Measurements from ENCODE around the gene KCP. TPM values are rescaled to one million over a fixed set of nuclear protein-coding genes. Genes with fewer than 3 reads are reported as not detected.

The KCP gene
- polyA plus RNA-seq, 1 of the 3 experiments (the other 2 are of a cell fraction), result not detected

DNA sequence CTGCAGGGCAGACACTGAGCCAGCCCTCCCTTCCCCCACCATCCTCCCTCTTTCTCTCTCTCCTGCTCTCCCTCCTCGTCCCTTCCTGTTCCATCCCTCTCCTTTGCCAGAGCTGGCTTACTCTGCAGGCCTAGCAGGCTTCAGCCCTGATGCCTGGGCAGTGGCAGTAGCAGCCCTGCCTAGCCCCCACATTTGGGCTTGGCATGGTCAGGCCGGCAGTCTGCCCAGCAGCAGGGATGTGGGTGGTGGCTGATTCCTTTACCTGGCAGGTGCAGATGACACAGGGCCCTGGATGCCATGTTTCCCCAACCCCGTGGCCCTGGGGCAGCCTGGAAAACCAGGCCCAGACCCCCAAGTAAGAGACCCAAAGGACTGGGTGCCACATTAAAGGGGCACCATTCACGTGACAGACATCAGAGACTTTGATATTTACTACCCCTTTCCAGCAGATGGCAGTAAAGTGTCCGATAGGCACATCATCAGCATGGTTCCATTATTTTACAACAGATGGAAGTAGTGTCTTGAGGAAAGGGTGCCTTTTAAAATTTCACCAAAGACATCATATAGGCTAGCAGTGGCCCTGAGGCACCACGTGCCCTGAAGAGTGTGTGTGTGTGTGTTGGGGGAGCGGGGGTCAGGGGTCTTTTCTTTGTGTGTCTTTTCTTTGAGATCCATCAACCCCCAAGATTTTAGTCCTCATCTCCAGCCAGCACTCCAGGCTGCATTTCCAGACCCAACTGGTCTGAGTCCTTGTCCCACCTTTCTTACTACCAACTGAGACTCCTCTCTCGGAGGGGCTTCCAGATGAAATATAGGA lies 5.9 kb downstream of the KCP start:
- no peak overlapping the region for H3K9ac ChIP-seq
- 0 out of 2 replicates have a peak, but pooled peaks cover under 1% of the 10 kb centered on the region for H3K9me3 ChIP-seq
- peaks cover 0 to 6% of the 10 kb centered on the region in 2 experiments; a peak in 1 of 4 replicates for H3K4me1 ChIP-seq (ENCODE audit: control insufficient read depth in 1 of 2, insufficient read depth in 2 of 2, low read depth in 1 of 2, low read length in 1 of 2)
- no peaks in the 10 kb centered on the region for H4K20me1 ChIP-seq (ENCODE audit: insufficient read depth)
- H3K36me3 ChIP-seq (replicated peaks in 1 of 2; ENCODE audit: control insufficient read depth in 1 of 2, insufficient read depth in 2 of 2, low read length in 1 of 2), result no peaks in the 10 kb centered on the region
- ChIA-PET POLR2A (no interaction called here), CTCF (interaction anchor here (0.8 to 9.2 kb wide), 21 partner anchors 10 to 557 kb away, joined by 3 to 137 read pairs (median 4); no protein-coding TSS in a partner anchor)
- 37% methylated on average over 8 of the region's 8 CpGs for WGBS (ENCODE audit: low lambda C conversion rate)
- H3K4me2 ChIP-seq, result no peak overlapping the region
- peak; percentile 87 for DNase-seq
- no peak overlapping the region for H3K4me3 ChIP-seq (ENCODE audit: low read depth in 2 of 2, low read length in 1 of 2)
- H3F3A ChIP-seq (replicated peaks; ENCODE audit: insufficient read depth), result no peaks in the 10 kb centered on the region
- H2AFZ ChIP-seq (ENCODE audit: low read depth), result no peak overlapping the region
- no peaks in the 10 kb centered on the region for H3K9me2 ChIP-seq
- H3K27ac ChIP-seq (ENCODE audit: low read depth in 2 of 2, low read length in 1 of 2), result no peak overlapping the region
- H3K79me2 ChIP-seq (ENCODE audit: insufficient read depth), result no peaks in the 10 kb centered on the region
- 0 out of 2 replicates have a peak, but pooled peaks cover 8% of the 10 kb centered on the region for H3K27me3 ChIP-seq (ENCODE audit: insufficient read depth)
- TF ChIP-seq, protein P1, sequence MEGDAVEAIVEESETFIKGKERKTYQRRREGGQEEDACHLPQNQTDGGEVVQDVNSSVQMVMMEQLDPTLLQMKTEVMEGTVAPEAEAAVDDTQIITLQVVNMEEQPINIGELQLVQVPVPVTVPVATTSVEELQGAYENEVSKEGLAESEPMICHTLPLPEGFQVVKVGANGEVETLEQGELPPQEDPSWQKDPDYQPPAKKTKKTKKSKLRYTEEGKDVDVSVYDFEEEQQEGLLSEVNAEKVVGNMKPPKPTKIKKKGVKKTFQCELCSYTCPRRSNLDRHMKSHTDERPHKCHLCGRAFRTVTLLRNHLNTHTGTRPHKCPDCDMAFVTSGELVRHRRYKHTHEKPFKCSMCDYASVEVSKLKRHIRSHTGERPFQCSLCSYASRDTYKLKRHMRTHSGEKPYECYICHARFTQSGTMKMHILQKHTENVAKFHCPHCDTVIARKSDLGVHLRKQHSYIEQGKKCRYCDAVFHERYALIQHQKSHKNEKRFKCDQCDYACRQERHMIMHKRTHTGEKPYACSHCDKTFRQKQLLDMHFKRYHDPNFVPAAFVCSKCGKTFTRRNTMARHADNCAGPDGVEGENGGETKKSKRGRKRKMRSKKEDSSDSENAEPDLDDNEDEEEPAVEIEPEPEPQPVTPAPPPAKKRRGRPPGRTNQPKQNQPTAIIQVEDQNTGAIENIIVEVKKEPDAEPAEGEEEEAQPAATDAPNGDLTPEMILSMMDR (IDR thresholded peaks at IDR 0.05), result peak; percentile 74
- TF ChIP-seq POLR2AphosphoS5 (IDR thresholded peaks at IDR 0.05; ENCODE audit: low read depth, low read length) (no peak), RFX5 (IDR thresholded peaks at IDR 0.05; ENCODE audit: low read length) (no peak), MXI1 (IDR thresholded peaks at IDR 0.05; ENCODE audit: low read depth, low read length) (peak; percentile 52; the same call in 1 of the 2 replicates), MEF2A (IDR thresholded peaks at IDR 0.05; ENCODE audit: borderline replicate concordance, low read depth) (no peak), RAD21 (IDR thresholded peaks at IDR 0.05; ENCODE audit: low read length) (peak; percentile 79), CHD2 (IDR thresholded peaks at IDR 0.05; ENCODE audit: low read length, partially characterized antibody) (no peak), SMC3 (IDR thresholded peaks at IDR 0.05; ENCODE audit: low read depth, low read length) (peak; percentile 86), SIN3A (IDR thresholded peaks at IDR 0.05; ENCODE audit: borderline replicate concordance, low read depth, low read length) (no peak), RCOR1 (IDR thresholded peaks at IDR 0.05; ENCODE audit: low read length) (peak; percentile 27; the same call in 1 of the 2 replicates), FOSL2 (IDR thresholded peaks at IDR 0.05; ENCODE audit: borderline replicate concordance, low read depth) (no peak), NRF1 (IDR thresholded peaks at IDR 0.05; ENCODE audit: low read depth, low read length) (no peak)
- TF ChIP-seq, protein P2, sequence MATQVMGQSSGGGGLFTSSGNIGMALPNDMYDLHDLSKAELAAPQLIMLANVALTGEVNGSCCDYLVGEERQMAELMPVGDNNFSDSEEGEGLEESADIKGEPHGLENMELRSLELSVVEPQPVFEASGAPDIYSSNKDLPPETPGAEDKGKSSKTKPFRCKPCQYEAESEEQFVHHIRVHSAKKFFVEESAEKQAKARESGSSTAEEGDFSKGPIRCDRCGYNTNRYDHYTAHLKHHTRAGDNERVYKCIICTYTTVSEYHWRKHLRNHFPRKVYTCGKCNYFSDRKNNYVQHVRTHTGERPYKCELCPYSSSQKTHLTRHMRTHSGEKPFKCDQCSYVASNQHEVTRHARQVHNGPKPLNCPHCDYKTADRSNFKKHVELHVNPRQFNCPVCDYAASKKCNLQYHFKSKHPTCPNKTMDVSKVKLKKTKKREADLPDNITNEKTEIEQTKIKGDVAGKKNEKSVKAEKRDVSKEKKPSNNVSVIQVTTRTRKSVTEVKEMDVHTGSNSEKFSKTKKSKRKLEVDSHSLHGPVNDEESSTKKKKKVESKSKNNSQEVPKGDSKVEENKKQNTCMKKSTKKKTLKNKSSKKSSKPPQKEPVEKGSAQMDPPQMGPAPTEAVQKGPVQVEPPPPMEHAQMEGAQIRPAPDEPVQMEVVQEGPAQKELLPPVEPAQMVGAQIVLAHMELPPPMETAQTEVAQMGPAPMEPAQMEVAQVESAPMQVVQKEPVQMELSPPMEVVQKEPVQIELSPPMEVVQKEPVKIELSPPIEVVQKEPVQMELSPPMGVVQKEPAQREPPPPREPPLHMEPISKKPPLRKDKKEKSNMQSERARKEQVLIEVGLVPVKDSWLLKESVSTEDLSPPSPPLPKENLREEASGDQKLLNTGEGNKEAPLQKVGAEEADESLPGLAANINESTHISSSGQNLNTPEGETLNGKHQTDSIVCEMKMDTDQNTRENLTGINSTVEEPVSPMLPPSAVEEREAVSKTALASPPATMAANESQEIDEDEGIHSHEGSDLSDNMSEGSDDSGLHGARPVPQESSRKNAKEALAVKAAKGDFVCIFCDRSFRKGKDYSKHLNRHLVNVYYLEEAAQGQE (IDR thresholded peaks at IDR 0.05; ENCODE audit: low read depth, low read length), result no peak
- TF ChIP-seq, protein P3, sequence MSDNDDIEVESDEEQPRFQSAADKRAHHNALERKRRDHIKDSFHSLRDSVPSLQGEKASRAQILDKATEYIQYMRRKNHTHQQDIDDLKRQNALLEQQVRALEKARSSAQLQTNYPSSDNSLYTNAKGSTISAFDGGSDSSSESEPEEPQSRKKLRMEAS (IDR thresholded peaks at IDR 0.05; ENCODE audit: low read depth), result 0 out of 2 replicates have a peak, but pooled peaks have one; percentile 47
- TF ChIP-seq, protein P4, sequence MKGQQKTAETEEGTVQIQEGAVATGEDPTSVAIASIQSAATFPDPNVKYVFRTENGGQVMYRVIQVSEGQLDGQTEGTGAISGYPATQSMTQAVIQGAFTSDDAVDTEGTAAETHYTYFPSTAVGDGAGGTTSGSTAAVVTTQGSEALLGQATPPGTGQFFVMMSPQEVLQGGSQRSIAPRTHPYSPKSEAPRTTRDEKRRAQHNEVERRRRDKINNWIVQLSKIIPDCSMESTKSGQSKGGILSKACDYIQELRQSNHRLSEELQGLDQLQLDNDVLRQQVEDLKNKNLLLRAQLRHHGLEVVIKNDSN (IDR thresholded peaks at IDR 0.05; ENCODE audit: borderline replicate concordance, low read depth), result peak; percentile 72; the same call in 1 of the 2 replicates

Measured in SK-N-SH (cell line).